CD1c-positive myeloid dendritic cell (primary cell): ENCODE measurements around the gene WASHC4.
A peak's percentile ranks its signal among the peaks of the same experiment; 100 is the strongest.
"Not testable (repeated sequence)": the region's sequence is repeated elsewhere in the genome, so short reads cannot be mapped to it uniquely, and the experiment has no call there.

Experiments
- DNase-seq: peaks from one replicate; pipeline ENCODE4 v3.0.0-alpha.2; 2016; ENCODE audit errors: extremely low spot score

WASHC4 gene

GRCh38 chr12:105090361-105090760 is 17.2 kb upstream of the WASHC4 start:
- no peak for DNase-seq

DNA sequence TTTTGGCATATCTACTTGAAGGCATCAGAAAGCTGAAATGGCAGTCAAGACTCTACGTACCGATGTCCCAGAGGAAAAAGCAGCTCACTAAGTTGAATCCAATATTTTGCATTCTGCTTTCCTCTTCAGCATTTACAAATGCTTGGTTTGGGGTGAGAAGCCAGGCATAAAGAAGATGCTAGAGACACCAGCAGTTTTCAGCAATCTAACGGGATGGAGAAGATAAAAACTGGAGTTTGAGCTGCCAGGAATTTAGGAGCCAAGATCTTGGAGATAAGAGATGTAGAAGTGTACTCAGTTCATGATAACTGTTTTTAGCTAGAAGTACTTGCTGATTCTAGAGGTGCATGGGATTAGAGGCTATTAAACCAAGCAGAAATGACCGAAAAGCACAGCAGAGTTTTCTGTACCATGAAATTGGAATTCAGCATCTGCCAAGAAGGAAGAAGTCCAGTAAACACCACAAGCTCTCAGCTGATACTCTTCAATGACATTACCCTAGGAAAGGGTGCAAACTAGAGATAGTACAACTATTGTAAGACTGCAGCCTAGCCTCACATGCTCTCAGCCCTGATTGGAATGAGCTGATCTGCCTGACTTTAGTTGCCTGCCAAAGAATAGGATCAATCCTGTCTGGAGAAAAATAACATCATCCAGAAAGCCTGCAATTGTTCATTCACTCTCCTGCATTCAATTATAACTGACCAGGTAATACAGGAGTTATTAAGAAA is 15.9 kb upstream of the WASHC4 start:
- DNase-seq = no peak

GRCh38 chr12:105092336-105092735 is 15.2 kb upstream of the WASHC4 start:
- DNase-seq = no peak

- not testable (repeated sequence) for DNase-seq
Measured at GRCh38 chr12:105095338-105095737, 12.2 kb upstream of the WASHC4 start.

DNA sequence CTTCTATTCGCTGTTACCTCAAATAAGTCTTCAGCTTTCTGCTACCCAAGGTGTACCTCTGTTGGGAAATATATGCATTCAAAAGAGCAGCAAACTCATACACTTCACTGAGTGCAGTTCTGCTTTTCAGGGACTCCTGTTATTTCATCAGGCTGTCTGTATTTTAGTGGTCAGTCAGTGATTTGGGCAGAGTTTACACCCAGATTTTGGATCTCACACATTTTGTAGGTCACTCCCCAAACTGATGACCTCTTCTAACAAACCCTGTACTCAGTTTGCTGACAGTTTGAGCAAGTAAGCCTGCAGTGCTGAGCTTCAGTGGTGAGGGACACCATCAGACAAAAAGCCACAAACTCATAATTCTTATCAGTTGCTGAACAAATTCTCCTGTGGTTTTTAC is 8.2 kb upstream of the WASHC4 start:
- DNase-seq = peak; percentile 12

DNA sequence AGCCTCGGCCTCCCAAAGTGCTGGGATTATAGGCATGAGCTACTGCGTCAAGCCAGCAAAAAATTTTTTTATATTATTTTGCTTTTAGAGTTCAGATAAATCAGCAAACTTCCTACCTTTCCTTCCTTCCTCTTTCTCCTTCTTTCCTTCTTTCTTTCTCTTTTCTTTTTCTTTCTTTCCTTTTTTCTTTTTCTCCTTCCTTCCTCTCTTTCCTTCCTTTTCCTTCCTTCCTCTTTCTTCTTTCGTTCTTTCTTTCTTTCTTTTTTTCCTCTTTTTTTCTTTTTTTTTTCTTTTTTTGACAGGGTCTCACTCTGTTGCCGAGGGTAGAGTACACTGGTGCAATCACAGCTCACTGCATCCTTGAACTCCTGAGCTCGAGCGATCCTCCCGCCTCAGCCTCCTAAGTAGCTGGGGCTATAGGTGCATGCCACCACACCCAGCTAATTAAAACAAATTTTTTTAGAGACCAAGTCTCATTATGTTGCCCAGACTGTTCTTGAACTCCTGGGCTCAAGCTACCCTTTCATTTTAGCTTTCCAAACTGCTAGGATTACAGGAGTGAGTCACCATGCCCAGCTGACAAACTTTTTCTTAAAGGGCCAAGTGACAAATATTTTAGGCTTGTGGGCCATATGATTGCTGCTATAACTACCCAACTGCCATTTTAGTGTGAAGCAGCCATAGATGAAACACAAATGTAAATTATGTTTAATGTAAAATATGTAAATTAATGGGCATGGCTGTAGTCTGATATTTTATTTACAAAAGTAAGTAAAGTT is 7.1 kb upstream of the WASHC4 start:
- no peak for DNase-seq

- DNase-seq = no peak
Measured at GRCh38 chr12:105100998-105101397, 6.5 kb upstream of the WASHC4 start.

DNA sequence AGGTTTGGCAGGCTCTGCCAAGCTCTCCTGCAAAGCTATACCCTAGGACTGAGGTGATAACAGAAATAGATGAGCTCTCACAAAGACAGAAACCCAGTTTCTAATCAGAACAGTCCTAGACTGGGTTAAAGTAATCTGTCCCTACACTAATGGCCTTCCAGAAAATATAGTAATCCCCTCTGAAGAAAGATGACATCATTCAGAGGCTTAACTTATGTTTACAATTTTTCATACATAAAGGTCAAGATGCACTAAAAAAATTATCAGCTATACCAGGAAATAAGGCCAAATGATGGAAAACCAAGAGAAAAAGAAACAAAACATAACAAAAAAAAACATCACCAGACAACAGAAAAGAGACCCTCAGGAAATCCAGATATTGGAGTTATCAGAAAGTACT is 4.9 kb upstream of the WASHC4 start:
- no peak for DNase-seq

DNA sequence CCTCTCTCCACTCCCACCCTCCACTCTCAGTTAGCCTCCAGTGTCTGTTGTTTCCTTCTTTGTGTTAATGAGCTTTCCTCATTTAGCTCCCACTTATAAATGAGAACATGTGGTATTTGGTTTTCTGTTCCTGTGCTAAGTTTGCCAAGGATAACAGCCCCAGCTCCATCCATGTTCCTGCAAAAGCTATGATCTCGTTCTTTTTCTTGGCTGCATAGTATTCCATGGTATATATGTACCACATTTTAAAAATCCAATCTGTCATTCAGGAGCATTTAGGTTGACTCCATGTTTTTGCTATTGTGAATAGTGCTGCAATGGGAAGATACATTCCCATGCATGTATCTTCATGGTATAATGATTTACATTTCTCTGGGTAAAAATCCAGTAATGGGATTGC is 2.8 kb upstream of the WASHC4 start:
- DNase-seq = no peak

DNA sequence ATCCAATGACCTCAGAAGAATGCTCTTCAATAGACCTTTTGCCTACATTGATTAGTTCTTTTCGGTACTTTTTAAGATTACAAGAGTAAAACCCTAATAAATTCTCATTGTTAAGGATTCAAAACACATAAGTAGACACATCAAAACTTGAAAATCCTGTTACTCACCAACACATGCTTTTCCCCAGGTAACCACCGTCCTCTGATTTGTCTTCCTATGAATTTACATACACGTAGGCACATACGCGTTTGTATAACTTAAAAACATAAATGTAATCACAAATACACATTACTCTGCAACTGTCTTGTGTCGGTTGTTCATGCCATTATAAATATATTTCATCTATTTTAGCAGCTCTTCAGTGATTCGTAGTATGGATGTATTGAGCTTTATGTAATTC is 910 bp upstream of the WASHC4 start:
- DNase-seq = no peak

DNA sequence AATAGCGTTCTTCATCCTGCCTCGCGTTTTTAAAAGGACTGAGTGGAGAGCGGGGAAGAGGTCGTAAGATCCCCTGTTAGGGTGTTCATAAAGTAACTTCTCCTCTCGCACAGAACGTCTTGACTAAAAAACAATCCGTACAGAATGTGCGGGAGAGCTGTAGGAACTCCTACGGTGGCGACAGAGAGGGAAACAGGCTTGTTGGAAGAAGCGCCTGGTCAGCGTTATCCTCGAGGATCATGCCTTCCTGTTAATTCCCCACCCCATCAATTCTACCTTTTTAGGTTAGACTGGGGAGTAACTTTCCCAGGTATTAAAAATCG is 399 bp upstream of the WASHC4 start:
- no peak for DNase-seq

DNA sequence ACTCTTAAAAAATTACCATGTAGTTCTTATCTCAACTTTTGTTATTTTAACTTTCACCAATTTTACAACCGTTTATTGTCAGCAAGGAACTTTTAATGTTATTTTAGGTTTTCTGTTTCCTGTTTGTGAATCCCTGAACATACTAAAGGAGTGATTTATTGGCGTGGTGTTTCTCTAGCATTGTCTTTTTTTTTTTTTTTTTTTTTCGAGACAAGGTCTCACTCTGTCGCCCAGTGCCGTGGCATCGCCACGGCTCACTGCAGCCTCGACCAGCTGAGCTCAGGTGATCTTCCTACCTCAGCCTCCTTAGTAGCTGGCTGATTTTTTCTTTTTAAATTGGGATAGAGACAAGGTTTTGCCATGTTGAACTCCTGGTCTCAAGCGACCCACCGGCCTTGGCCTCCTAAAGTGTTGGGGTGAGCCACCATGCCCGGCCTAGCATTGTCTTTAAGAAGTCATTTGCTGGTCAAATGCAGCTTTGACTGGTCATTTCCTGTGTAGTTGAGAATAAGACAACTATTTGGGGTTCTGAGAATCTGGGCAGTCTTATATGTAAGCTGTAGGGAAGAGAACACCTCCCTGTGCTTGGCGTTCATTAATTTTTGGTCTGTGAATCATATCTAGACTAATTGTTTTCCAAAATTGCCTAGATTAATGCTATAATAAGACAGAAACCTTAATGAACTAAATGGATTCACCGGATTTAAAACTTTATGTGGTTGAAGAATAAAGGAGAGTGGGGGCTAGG is 2.1 kb downstream of the WASHC4 start:
- DNase-seq = peak; percentile 39

DNA sequence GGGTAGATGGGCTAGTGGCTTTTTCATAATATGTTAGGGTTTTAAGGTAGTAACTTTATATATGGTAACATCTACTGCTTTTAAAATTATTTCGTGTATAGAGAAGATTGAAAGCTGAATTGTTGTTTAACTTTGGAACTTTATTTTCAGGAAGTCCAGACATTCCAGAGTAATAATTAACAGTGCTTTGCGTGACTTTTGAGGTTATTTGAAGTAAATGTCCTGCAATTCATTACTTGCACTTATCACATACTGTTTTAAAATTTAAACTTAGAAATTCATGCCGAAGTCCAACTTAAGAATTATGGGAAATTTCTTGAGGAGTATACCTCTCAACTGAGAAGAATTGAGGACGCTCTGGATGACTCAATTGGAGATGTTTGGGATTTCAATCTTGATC is 3.3 kb downstream of the WASHC4 start:
- no peak for DNase-seq

GRCh38 chr12:105113094-105113493 is 5.6 kb downstream of the WASHC4 start:
- no peak for DNase-seq

- no peak for DNase-seq
Measured at GRCh38 chr12:105116969-105117368, 9.4 kb downstream of the WASHC4 start.

- DNase-seq = no peak
Measured at GRCh38 chr12:105120551-105120950, 13.0 kb downstream of the WASHC4 start.

- DNase-seq = no peak
Measured at GRCh38 chr12:105138248-105138647, 30.7 kb downstream of the WASHC4 start.

GRCh38 chr12:105141320-105141922 is 33.9 kb downstream of the WASHC4 start:
- DNase-seq = no peak

GRCh38 chr12:105142259-105142658 is 34.7 kb downstream of the WASHC4 start:
- no peak for DNase-seq

GRCh38 chr12:105156260-105156659 is 48.7 kb downstream of the WASHC4 start:
- no peak for DNase-seq

DNA sequence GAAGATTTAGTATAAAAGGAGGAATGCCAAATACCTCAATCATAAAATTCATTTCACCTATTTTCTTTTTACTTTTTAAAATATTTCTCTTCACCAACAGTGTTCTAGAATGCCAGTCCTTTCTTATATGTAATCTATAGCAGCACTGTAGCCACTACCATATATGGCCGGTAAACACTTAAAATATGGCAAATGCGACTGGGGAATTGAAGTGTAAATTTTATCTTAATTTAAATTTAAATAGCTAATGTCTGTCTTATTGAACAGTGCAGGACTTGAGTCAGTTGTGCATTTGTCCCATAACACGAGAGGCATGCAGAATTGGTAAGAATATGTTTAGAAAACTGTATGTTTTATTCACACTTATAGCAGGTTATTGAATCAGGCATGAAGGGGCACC is 50.1 kb downstream of the WASHC4 start:
- no peak for DNase-seq

GRCh38 chr12:105158876-105159275 is 51.3 kb downstream of the WASHC4 start:
- no peak for DNase-seq
